OCI-LY7 (cell line): Measurements from ENCODE around the gene TWNK. TPM values are rescaled to one million over a fixed set of nuclear protein-coding genes. Genes with fewer than 3 reads are reported as not detected.

ENCODE experiments used
- Bru-seq: library from RNA; stranded (reverse); fragments of 400-500 nt; gene quantifications from one replicate; lab custom pipeline; 2021; lab: Mats Ljungman, UMichigan
- BruChase-seq, 2 experiments: library from RNA; stranded (reverse); fragments of 400-500 nt; gene quantifications; one replicate each; lab custom pipeline; 2021; lab: Mats Ljungman, UMichigan
- BruUV-seq: library from RNA; stranded (reverse); fragments of 400-500 nt; replicated peaks from 2 replicates; lab custom pipeline; 2021; lab: Mats Ljungman, UMichigan
- CTCF ChIA-PET: fragments of 300-600 bp; sonication (Branson Sonifier 250); formaldehyde crosslinking; loops from one replicate; lab custom pipeline; 2022; ENCODE audit warnings: antibody characterized with exemption; ENCODE audit not compliant: unreplicated experiment; lab: Charles Lee
- POLR2A ChIA-PET: fragments of 300-600 bp; sonication (Branson Sonifier 250); formaldehyde crosslinking; loops from one replicate; lab custom pipeline; 2022; ENCODE audit warnings: antibody characterized with exemption; lab: Charles Lee
- DNase-seq: peaks from one replicate; pipeline ENCODE4 v3.0.0-alpha.2; 2015; ENCODE audit warnings: low spot score
- H2AFZ ChIP-seq: fragments of 200-600 bp; sonication (generic), shearing (Covaris generic); 2 replicates; pipeline ENCODE4 v1.6.1; 2014; ENCODE audit warnings: mild to moderate bottlenecking, antibody characterized with exemption, low read length, moderate library complexity
- H3K27ac ChIP-seq: fragments of 200-600 bp; sonication (generic); 2 replicates; pipeline ENCODE4 v1.5.1; 2014; ENCODE audit warnings: mixed run types, low read depth, mild to moderate bottlenecking, moderate library complexity, low read length, inconsistent platforms; ENCODE audit not compliant: poor library complexity, severe bottlenecking
- H3K36me3 ChIP-seq: fragments of 200-600 bp; sonication (generic); 2 replicates; pipeline ENCODE4 v1.6.1; 2014; ENCODE audit warnings: mild to moderate bottlenecking, antibody characterized with exemption, low read length, moderate library complexity, mixed read lengths; ENCODE audit not compliant: insufficient read depth
- H3K4me1 ChIP-seq: fragments of 200-600 bp; sonication (generic); 2 replicates; pipeline ENCODE4 v1.5.1; 2014; ENCODE audit warnings: mild to moderate bottlenecking, low read length; ENCODE audit not compliant: insufficient read depth, poor library complexity, severe bottlenecking
- H3K4me2 ChIP-seq: fragments of 200-600 bp; sonication (generic); 2 replicates; pipeline ENCODE4 v1.6.1; 2014; ENCODE audit warnings: mild to moderate bottlenecking, low read length
- H3K4me3 ChIP-seq: fragments of 200-600 bp; sonication (generic); 2 replicates; pipeline ENCODE4 v1.5.1; 2014; ENCODE audit warnings: mild to moderate bottlenecking, low read depth, low read length; ENCODE audit not compliant: poor library complexity, severe bottlenecking
- H3K79me2 ChIP-seq: fragments of 200-600 bp; sonication (generic); 2 replicates; pipeline ENCODE4 v1.6.1; 2016; ENCODE audit warnings: low read depth, mild to moderate bottlenecking, low read length, moderate library complexity, mixed read lengths; ENCODE audit not compliant: insufficient read depth
- H3K9me2 ChIP-seq: fragments of 200-600 bp; sonication (generic); 2 replicates; pipeline ENCODE4 v1.6.1; 2016; ENCODE audit warnings: mild to moderate bottlenecking, low read length, mixed read lengths; ENCODE audit not compliant: insufficient read depth
- H3K9me3 ChIP-seq: fragments of 200-600 bp; sonication (generic); 2 replicates; pipeline ENCODE4 v1.6.1; 2014; ENCODE audit warnings: mild to moderate bottlenecking, mixed run types, low read length, mixed read lengths
- H4K20me1 ChIP-seq: fragments of 200-600 bp; sonication (generic); 2 replicates; pipeline ENCODE4 v1.6.1; 2014; ENCODE audit warnings: mild to moderate bottlenecking, antibody characterized with exemption, low read length, moderate library complexity, mixed read lengths; ENCODE audit not compliant: insufficient read depth
- EZH2phosphoT487 ChIP-seq: fragments of 200-600 bp; sonication (generic); IDR thresholded peaks from 2 replicates; pipeline ENCODE4 v1.6.1; 2018; ENCODE audit warnings: low read depth, borderline replicate concordance, mild to moderate bottlenecking, mixed run types, antibody characterized with exemption, low read length, moderate library complexity, mixed read lengths
- intact Hi-C: fragments of 100-400 bp; cut with micrococcal nuclease; formaldehyde crosslinking; loops from one replicate; pipeline ENCODE4 v1.10.0; 2022; ENCODE audit not compliant: unreplicated experiment
- long read RNA-seq: library from polyadenylated mRNA; stranded (forward); transcript quantifications from one replicate; pipeline ENCODE4 v2.0.0, GENCODE V29; 2022
- total RNA-seq, 2 experiments: library from RNA; depleted of rRNA in 1 of 2; stranded (reverse); fragments of >200 nt in 1 of 2; shearing (Covaris generic) in 1 of 2; gene quantifications; 2 replicates each; pipeline ENCODE4 v1.2.3, GENCODE V29; 2014 to 2022
- TF ChIP-seq, protein P1 (sequence below): fragments of 200-600 bp; sonication (generic); conservative IDR thresholded peaks from 2 replicates; pipeline ENCODE4 v1.5.1; 2014; ENCODE audit warnings: mild to moderate bottlenecking, antibody characterized with exemption, low read length, moderate library complexity, mixed read lengths

The TWNK gene
- 14.5 and 15.8 TPM in 2 replicates for total RNA-seq (2014; rRNA removed; shearing (Covaris generic))
- total RNA-seq (2022): 20.3 and 21.7 TPM in 2 replicates
- percentile 79 among the genes with signal in this experiment for Bru-seq, nascent RNA
- BruChase-seq, experiment 1, labeled RNA remaining after a 6-hour chase: percentile 79 among the genes with signal in this experiment
- percentile 88 among the genes with signal in this experiment for BruChase-seq, experiment 2, labeled RNA remaining after a 2-hour chase
- long read RNA-seq, partial matches to known transcripts: 1 of 12 reads
- long read RNA-seq, other reads (novel, unspliced or antisense): 7 of 12 reads

- BruUV-seq: no TSS peak
These were observed at the start of gene TWNK, which contains the start of gene MRPL43 for GRCh38 chr10:100986952-100987684. Gene TWNK, plus strand, starts transcription at chr10:100987543. Its CDS starts 668 bp downstream, at chr10:100988211. Gene MRPL43, minus strand, starts transcription at chr10:100987497. Its CDS starts 54 bp downstream, at chr10:100987443.

DNA sequence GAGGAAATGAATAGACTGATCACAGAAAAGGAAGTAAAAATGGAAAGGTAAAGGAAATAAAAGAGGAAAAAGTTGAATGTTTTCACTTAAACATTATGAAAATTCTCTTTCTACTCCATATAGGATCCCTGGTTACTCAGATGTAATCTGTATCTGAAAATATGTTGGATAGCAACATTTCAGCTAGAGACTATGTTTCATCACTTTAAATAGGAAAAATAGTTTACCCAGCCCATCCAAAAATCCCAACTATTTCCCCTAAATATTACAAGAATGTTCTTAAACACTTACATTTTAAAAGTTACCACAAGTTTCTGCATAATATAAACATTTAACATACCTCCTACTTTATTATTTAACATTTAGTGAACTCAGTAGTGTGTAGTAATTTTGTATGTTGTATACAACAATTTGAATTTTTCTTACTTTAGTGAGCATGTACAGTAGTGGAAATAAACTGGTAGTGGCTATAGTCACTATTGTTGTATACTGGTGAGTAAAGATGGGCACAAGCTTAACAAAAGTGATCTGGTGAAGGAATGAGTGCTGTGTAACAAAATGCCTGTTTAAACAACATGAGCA, 47.5 kb upstream of the TWNK start:
- Histone ChIP-seq H3K4me2 (no peak overlapping the region), H4K20me1 (no peaks in the 10 kb centered on the region), H3K36me3 (peaks cover 95% of the 10 kb centered on the region), H3K4me1 (no peaks in the 10 kb centered on the region), H3K9me2 (no peaks in the 10 kb centered on the region), H3K27ac (no peak overlapping the region), H3K4me3 (no peak overlapping the region), H2AFZ (no peak overlapping the region), H3K9me3 (no peaks in the 10 kb centered on the region), H3K79me2 (no peaks in the 10 kb centered on the region)
- ChIA-PET CTCF (no interaction called here), POLR2A (interaction anchor here (0.7 kb wide), 1 partner anchor 468 kb away, joined by 5 read pairs; no protein-coding TSS in a partner anchor)
- TSS peak; percentile 42 for BruUV-seq
- no peak for TF ChIP-seq EZH2phosphoT487
- TF ChIP-seq, protein P1, sequence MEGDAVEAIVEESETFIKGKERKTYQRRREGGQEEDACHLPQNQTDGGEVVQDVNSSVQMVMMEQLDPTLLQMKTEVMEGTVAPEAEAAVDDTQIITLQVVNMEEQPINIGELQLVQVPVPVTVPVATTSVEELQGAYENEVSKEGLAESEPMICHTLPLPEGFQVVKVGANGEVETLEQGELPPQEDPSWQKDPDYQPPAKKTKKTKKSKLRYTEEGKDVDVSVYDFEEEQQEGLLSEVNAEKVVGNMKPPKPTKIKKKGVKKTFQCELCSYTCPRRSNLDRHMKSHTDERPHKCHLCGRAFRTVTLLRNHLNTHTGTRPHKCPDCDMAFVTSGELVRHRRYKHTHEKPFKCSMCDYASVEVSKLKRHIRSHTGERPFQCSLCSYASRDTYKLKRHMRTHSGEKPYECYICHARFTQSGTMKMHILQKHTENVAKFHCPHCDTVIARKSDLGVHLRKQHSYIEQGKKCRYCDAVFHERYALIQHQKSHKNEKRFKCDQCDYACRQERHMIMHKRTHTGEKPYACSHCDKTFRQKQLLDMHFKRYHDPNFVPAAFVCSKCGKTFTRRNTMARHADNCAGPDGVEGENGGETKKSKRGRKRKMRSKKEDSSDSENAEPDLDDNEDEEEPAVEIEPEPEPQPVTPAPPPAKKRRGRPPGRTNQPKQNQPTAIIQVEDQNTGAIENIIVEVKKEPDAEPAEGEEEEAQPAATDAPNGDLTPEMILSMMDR: no peak
- intact Hi-C loops: no loop called here
- DNase-seq: no peak

More at GRCh38 chr10:100986952-100987684, at the start of gene TWNK, which contains the start of gene MRPL43:
- peak within 1 kb of the TSS; percentile 93 for H3K4me3 ChIP-seq
- H3K27ac ChIP-seq: peak within 1 kb of the TSS; percentile 62
- H3K4me2 ChIP-seq: peak within 1 kb of the TSS; percentile 73
- H3K36me3 ChIP-seq: peaks cover 33% of the 10 kb centered on the region
- H4K20me1 ChIP-seq: 0 out of 2 replicates have a peak, but pooled peaks cover 4% of the 10 kb centered on the region
- H3K79me2 ChIP-seq: peaks cover 44% of the 10 kb centered on the region
- POLR2A ChIA-PET: interaction anchor here (1.0 to 1.5 kb wide), 2 partner anchors 9 to 20 kb away, joined by 3 to 5 read pairs; no protein-coding TSS in a partner anchor
- intact Hi-C loops: no loop called here
- CTCF ChIA-PET: no interaction called here
- peak; percentile 84 for DNase-seq
- no peaks in the 10 kb centered on the region for H3K9me2 ChIP-seq
- no peaks in the 10 kb centered on the region for H3K9me3 ChIP-seq
- no peak for TF ChIP-seq EZH2phosphoT487
- TF ChIP-seq, protein P1: no peak
- H2AFZ ChIP-seq: peak within 1 kb of the TSS; percentile 50
- peaks cover 38% of the 10 kb centered on the region for H3K4me1 ChIP-seq
